HEK293 (cell line): ENCODE results near the gene FERMT2.

ENCODE experiments used
- PRDM1 ChIP-seq: fragments of 450-650 bp; formaldehyde crosslinking; IDR thresholded peaks from 2 replicates; pipeline ENCODE4; 2016; ENCODE audit warnings: missing biosample characterization, missing genetic modification characterization
- ZNF112 ChIP-seq: fragments of 450-650 bp; formaldehyde crosslinking; IDR thresholded peaks from 2 replicates; pipeline ENCODE4 v1.5.0; 2017; ENCODE audit warnings: missing biosample characterization, missing genetic modification characterization
- ZNF501 ChIP-seq: fragments of 450-650 bp; formaldehyde crosslinking; IDR thresholded peaks from 2 replicates; pipeline ENCODE4 v1.5.1; 2016; ENCODE audit warnings: missing biosample characterization, missing genetic modification characterization
- ZNF768 ChIP-seq: fragments of 450-650 bp; formaldehyde crosslinking; IDR thresholded peaks from 2 replicates; pipeline ENCODE4 v1.5.1; 2018; ENCODE audit warnings: missing biosample characterization, mild to moderate bottlenecking, missing genetic modification characterization
- ZSCAN30 ChIP-seq: fragments of 450-650 bp; IDR thresholded peaks from 2 replicates; pipeline ENCODE4 v1.5.1; 2018; ENCODE audit warnings: missing biosample characterization, mild to moderate bottlenecking, missing genetic modification characterization, moderate library complexity
- TF ChIP-seq, protein P1 (sequence below): fragments of 450-650 bp; formaldehyde crosslinking; IDR thresholded peaks from 2 replicates; pipeline ENCODE4 v1.5.1; 2016; ENCODE audit warnings: missing biosample characterization, missing genetic modification characterization
- TF ChIP-seq, protein P2 (sequence below): sonication (generic); formaldehyde crosslinking; IDR thresholded peaks from 2 replicates; pipeline ENCODE4 v1.8.1; 2022; ENCODE audit warnings: mild to moderate bottlenecking, moderate library complexity, missing genetic modification reagents
- TF ChIP-seq, protein P3 (sequence below): fragments of 450-650 bp; formaldehyde crosslinking; IDR thresholded peaks from 2 replicates; pipeline ENCODE4 v1.5.1; 2016; ENCODE audit warnings: missing biosample characterization, missing genetic modification characterization

DNA sequence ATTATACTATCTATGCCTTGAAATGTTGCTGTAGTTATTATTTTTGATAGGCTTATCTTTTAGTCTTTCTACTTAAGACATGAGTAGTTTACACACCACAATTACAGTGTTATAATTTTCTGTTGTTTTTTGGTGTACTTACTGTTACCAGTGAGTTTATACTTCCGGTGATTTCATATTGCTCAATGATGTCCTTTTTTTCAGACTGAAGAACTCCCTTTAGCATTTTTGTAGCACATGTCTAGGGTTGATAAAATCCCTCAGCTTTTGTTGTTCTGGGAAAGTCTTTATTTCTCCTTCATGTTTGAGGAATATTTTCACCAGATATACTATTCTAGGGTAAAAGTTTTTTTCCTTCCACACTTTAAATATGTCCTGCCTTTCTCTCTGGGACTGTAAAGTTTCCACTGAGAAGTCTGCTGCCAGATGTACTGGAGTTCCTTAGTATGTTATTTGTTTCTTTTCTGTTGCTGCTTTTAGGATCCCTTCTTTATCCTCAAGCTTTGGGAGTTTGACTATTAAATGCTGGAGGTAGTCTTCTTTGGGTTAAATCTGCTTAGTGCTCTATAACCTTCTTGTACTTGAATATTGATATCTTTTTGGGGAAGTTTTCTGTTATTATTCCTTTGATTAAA, 41.5 kb upstream of the FERMT2 start:
- TF ChIP-seq ZSCAN30 (tag by site-specific recombination), result no peak
- no peak for TF ChIP-seq PRDM1
- TF ChIP-seq, protein P1, sequence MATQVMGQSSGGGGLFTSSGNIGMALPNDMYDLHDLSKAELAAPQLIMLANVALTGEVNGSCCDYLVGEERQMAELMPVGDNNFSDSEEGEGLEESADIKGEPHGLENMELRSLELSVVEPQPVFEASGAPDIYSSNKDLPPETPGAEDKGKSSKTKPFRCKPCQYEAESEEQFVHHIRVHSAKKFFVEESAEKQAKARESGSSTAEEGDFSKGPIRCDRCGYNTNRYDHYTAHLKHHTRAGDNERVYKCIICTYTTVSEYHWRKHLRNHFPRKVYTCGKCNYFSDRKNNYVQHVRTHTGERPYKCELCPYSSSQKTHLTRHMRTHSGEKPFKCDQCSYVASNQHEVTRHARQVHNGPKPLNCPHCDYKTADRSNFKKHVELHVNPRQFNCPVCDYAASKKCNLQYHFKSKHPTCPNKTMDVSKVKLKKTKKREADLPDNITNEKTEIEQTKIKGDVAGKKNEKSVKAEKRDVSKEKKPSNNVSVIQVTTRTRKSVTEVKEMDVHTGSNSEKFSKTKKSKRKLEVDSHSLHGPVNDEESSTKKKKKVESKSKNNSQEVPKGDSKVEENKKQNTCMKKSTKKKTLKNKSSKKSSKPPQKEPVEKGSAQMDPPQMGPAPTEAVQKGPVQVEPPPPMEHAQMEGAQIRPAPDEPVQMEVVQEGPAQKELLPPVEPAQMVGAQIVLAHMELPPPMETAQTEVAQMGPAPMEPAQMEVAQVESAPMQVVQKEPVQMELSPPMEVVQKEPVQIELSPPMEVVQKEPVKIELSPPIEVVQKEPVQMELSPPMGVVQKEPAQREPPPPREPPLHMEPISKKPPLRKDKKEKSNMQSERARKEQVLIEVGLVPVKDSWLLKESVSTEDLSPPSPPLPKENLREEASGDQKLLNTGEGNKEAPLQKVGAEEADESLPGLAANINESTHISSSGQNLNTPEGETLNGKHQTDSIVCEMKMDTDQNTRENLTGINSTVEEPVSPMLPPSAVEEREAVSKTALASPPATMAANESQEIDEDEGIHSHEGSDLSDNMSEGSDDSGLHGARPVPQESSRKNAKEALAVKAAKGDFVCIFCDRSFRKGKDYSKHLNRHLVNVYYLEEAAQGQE, result no peak
- TF ChIP-seq, protein P2, sequence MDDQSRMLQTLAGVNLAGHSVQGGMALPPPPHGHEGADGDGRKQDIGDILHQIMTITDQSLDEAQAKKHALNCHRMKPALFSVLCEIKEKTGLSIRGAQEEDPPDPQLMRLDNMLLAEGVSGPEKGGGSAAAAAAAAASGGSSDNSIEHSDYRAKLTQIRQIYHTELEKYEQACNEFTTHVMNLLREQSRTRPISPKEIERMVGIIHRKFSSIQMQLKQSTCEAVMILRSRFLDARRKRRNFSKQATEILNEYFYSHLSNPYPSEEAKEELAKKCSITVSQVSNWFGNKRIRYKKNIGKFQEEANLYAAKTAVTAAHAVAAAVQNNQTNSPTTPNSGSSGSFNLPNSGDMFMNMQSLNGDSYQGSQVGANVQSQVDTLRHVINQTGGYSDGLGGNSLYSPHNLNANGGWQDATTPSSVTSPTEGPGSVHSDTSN, result no peak
- TF ChIP-seq, protein P3, sequence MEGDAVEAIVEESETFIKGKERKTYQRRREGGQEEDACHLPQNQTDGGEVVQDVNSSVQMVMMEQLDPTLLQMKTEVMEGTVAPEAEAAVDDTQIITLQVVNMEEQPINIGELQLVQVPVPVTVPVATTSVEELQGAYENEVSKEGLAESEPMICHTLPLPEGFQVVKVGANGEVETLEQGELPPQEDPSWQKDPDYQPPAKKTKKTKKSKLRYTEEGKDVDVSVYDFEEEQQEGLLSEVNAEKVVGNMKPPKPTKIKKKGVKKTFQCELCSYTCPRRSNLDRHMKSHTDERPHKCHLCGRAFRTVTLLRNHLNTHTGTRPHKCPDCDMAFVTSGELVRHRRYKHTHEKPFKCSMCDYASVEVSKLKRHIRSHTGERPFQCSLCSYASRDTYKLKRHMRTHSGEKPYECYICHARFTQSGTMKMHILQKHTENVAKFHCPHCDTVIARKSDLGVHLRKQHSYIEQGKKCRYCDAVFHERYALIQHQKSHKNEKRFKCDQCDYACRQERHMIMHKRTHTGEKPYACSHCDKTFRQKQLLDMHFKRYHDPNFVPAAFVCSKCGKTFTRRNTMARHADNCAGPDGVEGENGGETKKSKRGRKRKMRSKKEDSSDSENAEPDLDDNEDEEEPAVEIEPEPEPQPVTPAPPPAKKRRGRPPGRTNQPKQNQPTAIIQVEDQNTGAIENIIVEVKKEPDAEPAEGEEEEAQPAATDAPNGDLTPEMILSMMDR, result no peak
- no peak for TF ChIP-seq ZNF112
- TF ChIP-seq ZNF501, result no peak
- no peak for TF ChIP-seq ZNF768
